HG03575 (cell line): ENCODE measurements around the gene LOX.

Source experiments
- ATAC-seq: cut with Tn5 transposase; IDR thresholded peaks from one replicate; pipeline ENCODE4 v1.9.1; 2021; ENCODE audit not compliant: unreplicated experiment, insufficient number of reproducible peaks, low FRiP score; ENCODE audit errors: extremely low read depth

Gene LOX

DNA sequence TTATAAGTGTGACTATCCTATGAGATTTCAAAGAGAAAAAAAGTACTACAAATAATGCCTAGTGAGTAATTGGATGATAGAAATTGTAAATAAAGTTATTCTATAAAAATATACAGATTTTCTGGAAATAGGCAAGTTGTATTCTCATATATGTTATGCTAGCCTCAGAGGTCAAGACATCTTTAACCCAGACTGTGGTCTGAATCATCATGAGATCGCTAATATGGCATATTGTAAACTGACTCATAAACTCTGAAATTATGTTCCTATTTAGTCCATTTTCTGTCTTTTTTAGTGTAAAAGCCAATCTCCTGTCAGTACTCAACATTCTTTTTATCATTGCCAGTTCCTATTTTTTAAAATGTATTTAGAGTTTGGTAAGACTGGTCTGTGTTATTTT, 14.2 kb downstream of the LOX start:
- ATAC-seq: no peak

DNA sequence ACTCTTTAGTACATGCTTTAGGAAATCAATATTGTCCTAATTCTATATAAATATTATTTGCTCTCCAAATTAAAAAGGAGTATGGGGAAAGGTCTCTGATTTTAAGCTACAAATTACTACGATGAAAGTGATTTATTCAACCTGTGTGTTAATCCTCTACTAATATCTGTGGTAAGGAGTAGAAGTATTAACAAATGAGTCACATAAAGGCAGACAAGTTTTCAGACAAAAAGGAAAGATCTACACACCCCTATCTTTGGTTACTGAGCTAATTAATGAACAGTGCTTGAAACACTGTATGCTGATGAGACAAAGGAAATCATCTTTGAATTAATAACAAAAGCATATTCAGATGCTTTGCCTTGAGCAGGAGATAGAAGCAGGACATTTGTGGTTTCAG, 15.9 kb downstream of the LOX start:
- ATAC-seq: no peak

DNA sequence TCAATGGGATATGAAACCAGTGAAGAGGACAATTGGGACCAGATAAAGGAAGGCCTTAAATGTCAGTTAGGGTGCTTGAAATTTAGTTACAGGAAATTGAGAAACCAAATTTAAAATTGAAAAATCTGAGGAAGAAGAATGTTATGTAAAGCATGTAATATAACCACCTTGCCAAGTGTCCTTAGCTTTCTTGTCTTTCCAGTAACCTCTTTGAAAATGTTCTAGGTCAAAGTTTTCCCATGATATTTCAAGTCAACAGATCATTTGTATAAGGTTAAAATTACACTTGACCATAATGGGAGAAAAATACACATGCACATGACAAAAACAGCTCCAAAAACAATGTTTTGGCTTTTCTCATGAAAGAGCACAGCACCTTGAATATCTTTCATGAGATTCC, 21.1 kb downstream of the LOX start:
- no peak for ATAC-seq

DNA sequence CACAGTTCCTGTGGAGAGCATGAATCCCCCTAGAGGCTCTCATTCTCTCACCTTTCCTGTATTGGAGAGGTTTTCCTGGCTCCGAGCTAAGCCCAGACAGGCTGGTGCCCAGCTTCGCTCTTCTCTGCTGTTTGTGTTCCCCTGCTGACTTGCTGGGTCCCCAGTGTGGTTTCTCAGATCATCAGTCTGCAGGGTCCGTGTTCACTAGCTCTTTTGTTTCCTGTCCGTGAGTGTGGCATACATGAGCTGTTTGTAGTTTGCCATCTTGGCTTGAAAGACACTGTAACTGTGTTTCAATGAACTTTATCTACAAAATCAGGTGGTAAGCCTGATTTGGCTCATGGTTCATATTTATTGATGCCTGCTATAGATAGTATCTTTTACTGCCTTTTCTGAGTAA, 23.8 kb downstream of the LOX start:
- ATAC-seq: no peak

DNA sequence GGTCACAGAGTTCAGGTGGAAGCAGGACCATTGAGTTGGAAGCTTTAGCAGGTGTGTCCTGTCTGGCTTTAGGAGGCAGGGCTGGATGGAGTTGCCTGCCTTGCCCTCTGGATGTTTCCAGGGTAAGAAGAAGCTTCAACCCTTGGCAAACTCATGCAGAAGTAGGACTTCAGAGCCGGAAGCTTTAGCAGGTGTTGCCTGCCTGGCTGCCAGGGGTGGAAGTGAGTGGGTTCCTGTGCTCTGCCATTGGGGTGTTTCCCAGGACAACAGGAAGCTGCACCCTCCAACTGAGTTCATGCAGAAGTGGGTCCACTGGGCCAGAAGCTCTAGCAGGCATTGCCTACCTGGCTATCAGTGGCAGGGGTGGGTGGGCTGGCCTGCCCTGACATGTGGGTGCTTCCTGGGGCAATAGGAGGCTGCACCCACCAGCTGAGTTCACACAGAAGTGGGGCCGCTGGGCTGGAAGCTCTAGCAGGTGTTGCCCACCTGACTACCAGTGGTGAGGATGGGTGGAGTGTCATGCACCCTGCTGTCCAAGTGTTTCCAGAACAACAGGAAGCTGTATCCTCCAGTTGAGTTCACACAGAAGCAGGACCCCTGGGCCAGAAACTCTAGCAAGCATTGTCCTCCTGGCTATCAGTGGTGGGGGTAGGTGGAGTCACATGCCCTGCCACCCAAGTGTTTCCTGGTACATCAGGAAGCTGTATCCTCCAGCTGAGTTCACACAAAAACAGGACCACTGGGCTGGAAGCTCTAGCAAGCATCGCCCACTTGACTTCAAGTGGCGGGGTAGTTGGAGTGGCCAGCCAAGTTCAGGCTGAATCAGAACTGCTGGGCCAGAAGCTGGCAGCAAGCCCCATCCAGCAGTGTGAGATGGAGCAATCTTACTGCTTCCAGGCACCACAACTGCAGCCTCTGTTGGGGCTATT, 24.6 kb downstream of the LOX start:
- ATAC-seq: no peak

DNA sequence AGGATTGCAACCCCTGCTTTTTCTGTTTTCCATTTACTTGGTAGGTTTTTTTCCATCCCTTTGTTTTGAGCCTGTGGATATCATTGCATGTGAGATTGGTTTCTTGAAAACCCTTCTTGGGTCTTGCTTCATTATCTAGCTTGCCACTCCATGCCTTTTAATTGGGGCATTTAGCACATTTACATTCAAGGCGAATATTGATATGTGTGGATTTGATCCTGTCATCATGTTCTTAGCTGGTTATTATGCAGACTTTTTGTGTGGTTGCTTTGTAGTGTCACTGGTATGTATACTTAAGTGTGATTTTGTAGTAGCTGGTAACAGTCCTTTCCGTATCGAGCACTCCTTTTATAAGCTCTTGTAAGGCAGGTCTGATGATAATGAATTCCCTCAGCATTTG, 26.5 kb downstream of the LOX start:
- no peak for ATAC-seq

DNA sequence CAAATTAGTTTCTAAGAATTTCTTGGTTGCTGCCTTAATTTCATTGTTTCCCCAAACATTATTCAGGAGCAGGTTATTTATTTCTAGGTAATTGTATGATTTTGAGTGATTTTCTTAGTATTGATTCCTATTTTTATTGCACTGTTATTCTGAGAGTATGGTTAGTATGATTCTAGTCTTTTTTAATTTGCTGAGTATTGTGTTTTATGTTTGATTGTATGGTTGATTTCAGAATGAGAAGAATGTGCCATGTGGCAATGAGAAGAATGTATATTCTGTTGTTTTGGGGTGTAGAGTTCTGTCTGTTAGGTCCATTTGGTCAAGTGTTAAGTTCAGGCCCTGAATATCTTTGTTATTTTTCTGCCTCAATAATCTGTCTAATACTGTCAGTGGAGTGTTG, 27.1 kb downstream of the LOX start:
- ATAC-seq: no peak

DNA sequence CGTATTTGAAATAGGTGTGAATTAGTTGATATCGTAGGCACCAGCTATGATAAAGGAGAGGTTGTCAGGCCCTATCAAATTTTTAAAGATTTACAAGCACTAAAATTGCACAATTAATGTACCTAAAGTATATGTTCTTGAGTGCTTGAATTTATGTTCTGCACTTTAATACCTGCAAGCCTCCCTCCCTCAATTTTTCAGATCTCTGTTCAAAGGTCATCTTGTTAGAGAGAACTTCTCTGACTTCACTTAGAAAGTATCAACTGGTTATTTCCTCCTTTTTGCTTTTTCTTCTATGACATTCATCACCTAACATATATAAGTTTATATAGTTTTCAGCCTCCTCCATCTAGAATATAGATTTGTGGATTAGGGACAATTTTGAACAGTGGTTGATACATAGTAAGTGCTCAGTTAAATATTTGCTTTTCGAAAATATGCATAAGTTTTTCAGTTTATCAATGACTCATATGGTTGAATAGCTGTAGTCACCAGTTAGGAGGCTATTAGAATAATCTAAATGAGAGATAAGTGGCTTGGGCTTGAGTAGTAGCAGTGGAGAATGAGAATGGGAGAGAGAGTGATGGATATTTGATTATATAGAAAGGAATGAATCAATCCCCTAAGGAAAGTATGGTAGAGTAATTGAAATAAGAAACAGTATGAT, 37.3 kb downstream of the LOX start:
- no peak for ATAC-seq

DNA sequence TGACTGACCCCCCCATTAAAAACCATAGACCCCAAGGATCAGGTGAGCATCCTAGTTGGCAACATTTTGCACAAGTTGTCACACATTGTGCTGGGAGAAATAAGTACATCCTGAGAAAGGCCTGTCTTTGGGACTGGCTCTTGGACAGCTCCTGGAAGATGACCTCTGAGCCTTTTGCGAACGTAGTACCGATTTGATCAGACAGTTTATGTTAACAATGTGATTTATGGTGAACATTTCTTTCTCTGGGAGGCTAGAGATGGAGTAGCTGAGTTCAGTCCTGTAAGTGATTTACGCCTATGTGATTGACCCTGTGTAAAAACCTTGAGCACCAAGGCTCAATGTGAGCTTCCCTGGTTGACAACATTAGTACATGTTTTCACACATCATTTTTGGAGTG, 41.7 kb downstream of the LOX start:
- no peak for ATAC-seq

DNA sequence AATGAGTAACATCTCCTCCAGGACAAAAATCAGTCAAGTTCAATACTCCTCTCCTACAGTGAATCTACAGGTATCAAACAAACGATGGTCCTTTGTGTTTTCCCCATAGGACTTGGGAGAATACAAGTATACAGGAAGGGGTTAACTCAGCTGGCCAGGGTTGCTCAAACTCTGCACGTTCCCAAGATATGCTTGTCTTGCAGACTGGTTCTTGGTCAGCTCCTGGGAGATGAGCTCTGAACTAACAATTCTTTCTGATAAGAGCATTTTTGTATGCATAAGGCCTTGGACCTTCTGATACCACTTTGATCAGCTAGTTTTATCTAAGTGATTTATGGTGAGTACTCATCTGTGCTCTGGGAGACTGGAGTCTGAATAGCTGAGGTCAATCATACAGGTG, 42.1 kb downstream of the LOX start:
- no peak for ATAC-seq

DNA sequence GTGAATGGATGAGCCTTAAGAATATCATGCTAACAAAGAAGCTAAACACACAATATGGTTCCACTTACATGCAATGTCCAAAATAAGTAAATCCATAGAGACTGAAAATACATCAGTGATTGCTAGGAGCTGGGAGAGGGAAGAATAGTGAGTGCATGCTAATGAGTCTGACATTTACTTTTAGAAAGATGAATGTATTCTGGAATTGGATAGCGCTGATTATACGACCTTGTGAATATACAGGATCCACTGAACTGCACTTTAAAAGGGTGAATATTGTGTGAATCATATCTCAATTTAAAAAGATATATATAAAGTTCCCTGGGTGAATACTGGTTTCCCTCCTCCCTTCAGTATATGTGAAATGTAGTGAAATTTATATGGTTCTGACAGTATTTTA, 46.2 kb downstream of the LOX start:
- ATAC-seq: no peak

DNA sequence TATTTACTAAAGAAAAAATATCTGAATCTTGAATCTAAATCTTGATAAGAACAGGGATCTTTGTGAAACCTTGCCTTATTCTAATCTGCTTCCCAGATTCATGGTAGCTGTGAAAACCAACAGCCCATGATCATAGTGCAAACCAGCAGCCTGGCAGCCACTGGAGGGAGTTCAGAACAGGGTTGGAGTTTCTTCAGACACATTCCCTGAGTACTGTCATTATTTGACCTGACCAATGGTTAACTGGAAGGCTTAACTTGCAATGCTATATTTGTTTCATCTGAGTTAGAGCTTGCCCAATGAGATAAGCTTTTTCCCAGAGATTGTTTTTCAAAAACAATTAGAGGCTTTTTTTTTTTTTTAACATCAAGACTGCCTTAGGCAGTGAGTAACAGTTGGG, 47.8 kb downstream of the LOX start:
- ATAC-seq: no peak

DNA sequence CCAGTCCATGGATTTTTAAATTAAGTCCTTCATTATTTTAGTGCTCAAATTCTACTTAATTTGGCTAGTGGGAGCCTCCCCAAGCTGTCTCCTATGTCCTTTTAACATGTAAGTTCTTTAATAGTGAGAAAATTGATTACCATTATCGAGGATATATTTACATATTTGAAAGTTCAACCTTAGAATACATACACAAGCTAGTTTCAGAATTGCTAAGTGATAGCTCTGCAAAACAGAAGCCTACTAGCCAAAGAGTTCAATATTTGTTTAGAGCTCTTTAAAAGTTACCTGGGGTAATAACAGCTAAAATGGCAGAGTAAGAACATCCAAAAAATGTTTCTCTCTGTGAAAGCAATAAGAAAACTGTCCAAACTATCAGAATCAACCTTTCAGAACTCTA, 48.2 kb downstream of the LOX start:
- ATAC-seq: no peak

DNA sequence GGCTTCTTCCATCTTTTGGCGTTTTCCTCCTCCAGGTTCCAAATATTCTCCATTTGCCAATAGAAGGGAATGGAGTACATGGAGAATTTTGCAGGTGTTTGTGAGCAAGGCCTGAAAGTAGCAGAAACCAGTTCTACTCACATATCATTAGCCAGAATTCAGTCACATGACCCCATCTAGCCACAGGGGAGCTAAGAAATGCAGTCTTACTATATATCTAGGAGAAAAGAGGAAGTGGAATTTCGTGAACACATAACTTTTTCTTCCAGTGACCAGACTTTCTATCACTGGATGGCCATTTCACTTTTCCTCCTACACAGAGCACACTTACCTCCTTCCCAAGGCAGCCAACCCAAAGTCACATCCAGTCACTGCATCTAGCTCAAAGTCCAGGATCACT, 55.1 kb downstream of the LOX start:
- ATAC-seq: no peak

DNA sequence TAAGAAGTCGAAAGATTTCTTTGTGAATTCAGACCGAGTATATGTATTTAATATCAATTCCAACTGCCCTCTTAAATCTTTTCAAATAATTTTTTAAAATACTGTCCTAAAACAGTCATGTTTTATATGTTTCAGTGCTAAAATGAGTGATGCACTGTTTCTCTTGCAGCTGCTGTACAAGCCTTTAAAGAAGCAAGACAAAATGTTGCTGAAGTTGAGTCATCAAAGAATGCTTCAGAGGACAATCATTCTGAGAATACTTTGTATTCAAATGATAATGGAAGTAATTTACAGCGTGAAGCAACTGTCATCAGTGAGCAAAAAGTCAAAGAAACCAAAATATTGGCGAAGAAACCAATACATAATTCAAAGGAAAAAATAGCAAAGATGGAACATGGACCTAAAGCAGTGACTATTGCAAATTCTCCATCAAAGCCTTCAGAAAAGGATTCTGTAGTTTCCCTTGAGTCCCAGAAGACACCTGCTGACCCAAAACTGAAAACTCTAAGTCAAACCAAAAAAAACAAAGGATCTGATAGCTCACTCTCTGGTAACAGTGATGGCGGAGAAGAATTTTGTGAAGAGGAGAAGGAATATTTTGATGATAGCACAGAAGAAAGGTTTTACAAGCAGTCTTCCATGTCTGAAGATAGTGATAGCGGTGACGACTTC, 58.0 kb downstream of the LOX start:
- no peak for ATAC-seq

DNA sequence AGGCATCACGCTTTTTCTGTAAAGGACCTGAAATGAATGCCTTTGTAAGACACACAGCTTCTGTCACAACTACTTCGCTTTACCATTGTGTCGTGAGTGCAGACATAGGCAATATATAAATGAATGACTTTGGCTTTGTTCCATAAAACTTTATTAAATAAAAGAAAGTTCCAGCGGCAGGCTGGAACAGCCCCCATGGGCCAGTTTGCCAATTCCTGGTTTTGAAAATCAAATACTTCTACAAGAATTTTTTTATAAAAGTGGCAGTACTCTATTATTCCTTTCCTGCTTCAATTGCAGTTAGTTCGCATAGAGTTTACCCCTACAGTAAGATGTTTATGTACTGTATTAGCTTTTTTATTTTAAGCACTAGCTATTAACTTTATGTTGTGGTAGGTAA, 62.6 kb downstream of the LOX start:
- ATAC-seq: no peak

DNA sequence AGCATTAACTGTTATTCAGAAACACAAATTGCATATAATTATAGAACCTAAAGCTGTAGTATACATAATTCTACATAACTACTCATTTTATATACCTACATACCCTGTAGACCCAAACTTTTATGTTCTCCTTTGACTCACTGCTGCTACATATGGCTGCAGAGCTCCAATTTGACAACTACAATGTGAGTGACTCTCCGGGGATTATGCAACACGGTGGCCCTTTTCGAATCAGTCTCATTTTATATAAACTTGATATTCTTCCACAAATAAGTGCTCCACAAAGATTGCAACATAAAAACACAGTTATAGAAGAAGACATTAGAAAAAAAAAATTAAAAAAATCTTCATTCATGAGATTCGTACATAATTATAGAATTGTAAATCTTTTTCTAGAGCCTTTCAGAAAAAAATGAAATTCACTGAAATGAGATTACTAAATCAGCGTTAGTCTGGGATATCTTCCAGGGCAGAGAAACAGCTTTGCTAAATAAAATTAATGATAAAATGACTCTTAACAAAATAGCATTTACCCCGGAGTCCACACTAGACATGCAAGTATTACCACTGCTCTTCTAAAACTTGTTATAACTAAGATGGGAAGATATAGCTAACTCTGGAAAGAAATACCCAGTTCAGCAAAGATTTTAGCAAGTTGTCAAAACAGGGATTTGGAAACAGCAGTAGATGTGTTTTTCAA, 63.7 kb downstream of the LOX start:
- ATAC-seq: no peak
